Activated naive CD4-positive, alpha-beta T cell (primary cell): ENCODE results near the gene ATP9B.
"Not testable (repeated sequence)": the region's sequence is repeated elsewhere in the genome, so short reads cannot be mapped to it uniquely, and the experiment has no call there.

Experiments
- DNase-seq, 4 experiments: peaks; one replicate each; lab custom pipeline; 2025; lab: John Stamatoyannopoulos, UW

The ATP9B gene

DNA sequence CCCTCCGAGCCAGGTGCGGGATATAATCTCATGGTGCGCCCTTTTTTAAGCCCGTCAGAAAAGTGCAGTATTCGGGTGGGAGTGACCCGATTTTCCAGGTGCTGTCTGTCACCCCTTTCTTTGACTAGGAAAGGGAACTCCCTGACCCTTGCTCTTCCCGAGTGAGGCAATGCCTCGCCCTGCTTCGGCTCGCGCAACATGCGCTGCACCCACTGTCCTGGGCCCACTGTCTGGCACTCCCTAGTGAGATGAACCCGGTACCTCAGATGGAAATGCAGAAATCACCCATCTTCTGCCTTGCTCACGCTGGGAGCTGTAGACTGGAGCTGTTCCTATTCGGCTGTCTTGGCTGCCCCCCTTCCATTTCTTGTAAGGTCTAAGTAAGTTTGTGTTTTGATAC is 221.2 kb downstream of the ATP9B start:
- not testable (repeated sequence) for DNase-seq

DNA sequence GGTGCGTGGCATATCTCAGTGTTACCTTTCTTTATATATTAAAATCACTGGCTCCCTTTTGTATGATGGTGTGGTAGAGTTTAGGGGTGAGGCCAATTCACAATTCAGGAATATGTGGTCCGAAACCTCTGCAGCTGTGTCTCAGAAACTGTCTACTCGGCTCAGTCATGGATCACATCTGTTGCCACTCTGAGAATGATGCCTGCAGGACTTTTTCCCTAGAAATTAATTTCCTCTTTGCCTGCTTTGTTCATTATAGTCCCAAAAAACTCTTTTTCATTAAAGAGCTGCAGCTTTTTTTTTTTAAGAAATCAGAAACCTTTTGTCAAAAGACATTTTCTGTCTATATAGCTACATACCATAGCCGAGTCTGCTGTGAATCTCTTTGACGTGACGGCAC is 221.7 kb downstream of the ATP9B start:
- DNase-seq, result no peak

GRCh38 chr18:79294235-79294634 is 225.0 kb downstream of the ATP9B start:
- no peak for DNase-seq

GRCh38 chr18:79299272-79299671 is 230.1 kb downstream of the ATP9B start:
- no peak for DNase-seq

- DNase-seq, result no peak
Observed at GRCh38 chr18:79299711-79300110, 230.5 kb downstream of the ATP9B start.

- no peak for DNase-seq
Observed at GRCh38 chr18:79300413-79300812, 231.2 kb downstream of the ATP9B start.

DNA sequence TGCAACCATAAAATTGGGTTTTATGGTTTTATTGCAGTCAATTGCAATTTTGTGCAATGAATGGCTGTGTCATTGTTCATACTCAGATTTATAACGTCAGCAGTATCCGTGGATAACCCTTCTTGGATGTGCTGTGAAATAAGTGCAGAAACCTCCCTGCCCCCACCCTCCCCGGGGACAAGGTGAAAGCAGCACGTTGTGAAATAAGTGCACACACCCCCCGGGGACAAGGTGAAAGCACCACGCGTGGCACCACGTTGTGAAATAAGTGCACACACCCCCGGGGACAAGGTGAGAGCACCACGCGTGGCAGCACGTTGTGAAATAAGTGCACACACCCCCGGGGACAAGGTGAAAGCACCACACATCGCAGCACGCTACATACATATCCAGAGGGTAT is 232.9 kb downstream of the ATP9B start:
- no peak for DNase-seq

DNA sequence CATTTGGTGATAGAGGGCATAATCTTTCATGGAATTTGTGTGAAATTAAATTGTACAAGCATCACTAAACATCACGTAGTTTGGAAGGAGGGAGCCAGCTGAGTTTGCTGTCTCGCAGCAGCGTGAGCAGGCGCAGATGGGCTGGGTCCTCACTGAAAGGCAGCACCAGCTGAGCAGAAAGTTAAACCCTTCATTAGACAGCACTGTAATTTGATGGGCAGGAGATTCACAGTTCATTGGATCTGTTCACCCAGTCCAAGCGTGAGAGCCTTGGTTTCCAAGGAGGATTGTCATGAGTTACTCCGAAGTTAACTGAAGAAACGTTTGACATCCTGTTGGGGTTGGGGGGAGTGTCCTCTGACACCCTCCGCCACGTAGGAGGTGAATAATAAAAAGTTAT is 236.7 kb downstream of the ATP9B start:
- DNase-seq, result no peak

- DNase-seq, result no peak
Observed at GRCh38 chr18:79309614-79310358, 240.6 kb downstream of the ATP9B start.

DNA sequence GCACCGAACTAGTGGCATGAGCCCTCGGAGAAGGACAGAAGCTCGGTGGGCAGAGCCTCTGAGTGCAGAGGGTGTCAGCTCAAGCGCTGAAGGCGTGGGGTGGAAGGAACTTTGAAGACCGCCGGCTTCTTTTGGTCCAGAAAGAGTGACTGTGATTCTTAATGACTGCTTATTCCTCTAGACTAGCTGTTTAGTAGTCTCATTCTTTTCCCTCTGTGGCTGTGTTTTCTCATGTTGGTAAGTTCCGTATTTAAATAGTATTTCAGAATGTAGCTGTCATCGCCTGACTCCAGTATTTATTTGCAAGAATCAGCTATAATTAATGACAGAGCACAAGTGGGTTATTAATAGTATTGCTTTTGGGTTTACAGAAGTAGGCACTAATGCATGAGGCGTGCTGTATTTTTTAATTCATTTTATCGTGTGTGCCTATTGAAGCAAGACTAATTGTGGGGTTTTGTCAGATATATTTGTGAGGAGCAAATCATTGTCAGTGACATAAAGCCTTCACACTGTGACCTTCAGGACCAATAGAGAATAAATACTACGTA is 245.7 kb downstream of the ATP9B start:
- no peak for DNase-seq

GRCh38 chr18:79315596-79315995 is 246.4 kb downstream of the ATP9B start:
- no peak for DNase-seq

GRCh38 chr18:79317703-79318102 is 248.5 kb downstream of the ATP9B start:
- no peak for DNase-seq

DNA sequence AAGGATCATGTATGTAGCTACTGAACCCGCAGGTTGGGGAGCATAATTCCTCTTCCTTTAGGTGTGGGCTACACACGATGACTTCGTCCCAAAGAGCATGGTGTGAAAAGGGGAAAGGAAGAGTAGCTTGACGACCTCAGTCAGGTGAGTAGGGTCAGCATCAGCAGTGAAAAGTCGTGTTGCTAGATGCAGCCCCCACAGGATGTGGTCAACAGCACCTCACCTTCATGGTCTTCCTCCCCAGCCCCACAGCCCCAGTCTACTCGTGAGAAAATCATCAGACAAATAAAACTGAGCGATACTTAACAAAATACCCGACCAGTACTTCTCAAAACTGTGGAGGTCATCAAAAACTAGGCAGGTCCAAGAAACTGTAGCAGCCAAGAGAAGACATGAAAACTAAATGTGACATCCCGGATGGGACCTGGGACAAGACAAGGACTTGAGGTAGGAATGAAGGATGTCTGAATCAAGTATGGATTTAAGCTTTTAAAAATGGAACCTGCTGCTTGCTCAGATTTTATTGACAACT is 249.0 kb downstream of the ATP9B start:
- DNase-seq, result no peak

- DNase-seq, result no peak
Observed at GRCh38 chr18:79320216-79320850, 251.1 kb downstream of the ATP9B start.

DNA sequence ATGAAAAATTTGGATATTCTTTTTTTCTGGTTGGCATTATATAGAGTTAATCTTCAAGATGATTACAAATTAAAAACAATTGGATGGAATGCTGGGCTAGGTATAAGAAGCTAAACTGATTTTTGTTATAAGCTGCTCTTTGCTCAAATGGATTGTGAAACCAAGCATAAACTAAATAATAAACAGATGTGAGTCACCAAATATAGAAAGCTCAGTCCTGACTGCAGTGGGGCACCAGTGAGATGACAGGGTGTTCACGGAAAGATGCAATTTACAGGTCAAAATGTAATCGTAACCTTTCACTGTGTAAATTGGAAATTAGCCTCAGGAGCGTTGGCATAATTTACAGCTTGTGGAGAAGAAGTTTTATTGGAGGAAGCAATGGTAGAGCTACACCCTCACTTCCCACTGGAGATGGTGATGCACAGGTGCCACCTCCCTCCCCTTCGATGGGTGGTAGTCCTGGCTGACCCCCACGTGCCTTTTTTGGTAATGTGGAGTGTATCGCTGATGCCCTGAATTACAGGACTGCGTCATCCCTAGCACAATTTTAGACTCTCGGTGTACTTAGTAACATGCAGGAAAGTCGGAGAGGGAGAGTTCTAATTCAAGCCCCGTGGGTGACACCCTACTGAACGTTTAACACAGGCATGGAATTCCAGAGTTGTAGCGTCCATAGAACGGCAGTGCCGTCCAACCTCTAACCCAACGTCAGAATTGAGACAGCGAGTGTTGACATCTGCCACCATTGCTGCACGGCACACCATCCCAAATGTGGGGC is 252.6 kb downstream of the ATP9B start:
- no peak for DNase-seq

DNA sequence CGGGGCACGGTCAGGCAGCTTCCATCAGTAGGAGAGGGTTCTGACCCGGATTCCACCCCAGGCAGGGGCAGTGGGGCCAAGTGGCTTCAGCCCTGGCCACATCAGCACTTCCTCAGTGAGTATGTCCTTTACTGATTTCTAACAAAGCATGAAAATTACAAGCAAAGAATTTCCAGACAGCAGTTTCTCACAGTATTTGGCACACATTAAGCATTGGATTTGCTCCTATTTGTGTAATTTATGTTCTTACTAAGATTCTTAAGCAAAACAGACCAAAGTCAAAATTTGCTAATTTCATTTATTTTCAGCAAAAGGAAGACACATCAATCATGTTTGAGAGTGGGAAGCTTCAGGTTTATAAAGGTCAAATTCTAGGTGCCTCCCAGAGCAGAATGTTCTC is 253.2 kb downstream of the ATP9B start:
- DNase-seq, result no peak

DNA sequence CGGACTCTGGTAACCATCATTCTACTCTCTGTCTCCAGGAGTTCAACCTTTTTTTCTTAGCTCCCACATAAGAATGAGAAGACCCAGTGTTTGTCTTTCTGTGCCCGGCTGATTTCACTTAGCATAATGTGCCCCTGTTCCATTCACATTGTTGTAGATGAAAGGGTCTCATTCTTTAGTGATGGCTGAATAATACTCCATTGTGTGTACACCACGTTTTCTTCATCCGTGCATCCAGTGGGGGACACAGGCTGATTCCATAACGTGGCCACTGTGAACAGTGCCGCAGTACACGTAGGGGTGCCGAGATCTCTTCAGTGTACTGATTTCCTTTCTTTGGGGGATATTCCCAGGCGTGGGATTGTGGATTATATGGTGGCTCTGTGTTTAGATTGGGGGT is 254.3 kb downstream of the ATP9B start:
- DNase-seq, result no peak

- DNase-seq, result no peak
Observed at GRCh38 chr18:79326413-79327198, 257.4 kb downstream of the ATP9B start.

- DNase-seq, result no peak
Observed at GRCh38 chr18:79327199-79327721, 258.1 kb downstream of the ATP9B start.

DNA sequence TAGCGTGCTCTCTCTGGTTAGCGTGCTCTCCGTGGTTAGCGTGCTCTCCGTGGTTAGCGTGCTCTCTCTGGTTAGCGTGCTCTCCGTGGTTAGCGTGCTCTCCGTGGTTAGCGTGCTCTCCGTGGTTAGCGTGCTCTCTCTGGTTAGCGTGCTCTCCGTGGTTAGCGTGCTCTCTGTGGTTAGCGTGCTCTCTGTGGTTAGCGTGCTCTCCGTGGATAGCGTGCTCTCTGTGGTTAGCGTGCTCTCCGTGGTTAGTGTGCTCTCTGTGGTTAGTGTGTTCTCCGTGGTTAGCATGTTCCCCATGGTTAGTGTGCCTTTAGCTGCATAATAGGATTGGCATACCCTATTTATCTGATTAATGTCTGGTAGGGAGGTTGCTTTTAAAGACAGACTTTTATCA is 258.7 kb downstream of the ATP9B start:
- not testable (repeated sequence) for DNase-seq

- no peak for DNase-seq
Observed at GRCh38 chr18:79328887-79329286, 259.7 kb downstream of the ATP9B start.
